ENCODE measurements around the gene ANXA7.
"Not testable (repeated sequence)": the region's sequence is repeated elsewhere in the genome, so short reads cannot be mapped to it uniquely, and the experiment has no call there.

Gene ANXA7

GRCh38 chr10:73332379-73332778 is 81.5 kb downstream of the ANXA7 start:
- no peak for DNase-seq

- DNase-seq = not testable (repeated sequence)
These were observed 85.3 kb downstream of the ANXA7 start for GRCh38 chr10:73328523-73328922.

DNA sequence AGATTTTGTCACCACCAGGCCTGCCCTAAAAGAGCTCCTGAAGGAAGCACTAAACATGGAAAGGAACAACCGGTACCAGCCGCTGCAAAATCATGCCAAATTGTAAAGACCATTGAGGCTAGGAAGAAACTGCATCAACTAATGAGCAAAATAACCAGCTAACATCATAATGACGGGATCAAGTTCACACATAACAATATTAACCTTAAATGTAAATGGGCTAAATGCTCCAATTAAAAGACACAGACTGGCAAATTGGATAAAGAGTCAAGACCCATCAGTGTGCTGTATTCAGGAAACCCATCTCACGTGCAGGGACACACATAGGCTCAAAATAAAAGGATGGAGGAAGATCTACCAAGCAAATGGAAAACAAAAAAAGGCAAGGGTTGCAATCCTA is 88.6 kb downstream of the ANXA7 start:
- DNase-seq = not testable (repeated sequence)
